ENCODE data around the gene MAT2B.
"Not testable (repeated sequence)": the region's sequence is repeated elsewhere in the genome, so short reads cannot be mapped to it uniquely, and the experiment has no call there.

The MAT2B gene

DNA sequence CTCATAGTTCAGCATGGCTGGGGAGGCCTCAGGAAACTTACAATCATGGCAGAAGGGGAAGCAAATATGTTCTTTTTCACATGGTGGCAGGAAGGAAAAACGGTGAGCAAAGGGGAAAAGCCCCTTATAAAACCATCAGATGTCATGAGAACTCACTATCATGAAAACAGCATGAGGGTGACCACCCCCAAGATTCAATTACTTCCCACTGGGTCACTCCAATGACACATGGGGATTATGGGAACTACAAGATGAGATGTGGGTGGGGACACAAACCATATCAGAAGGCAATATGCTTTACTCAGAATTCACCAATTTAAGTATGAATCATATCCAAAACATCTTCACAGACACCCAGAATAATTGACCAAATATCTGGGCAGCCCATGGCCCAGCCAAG, 19.7 kb downstream of the MAT2B start:
- TF ChIP-seq, protein P1, sequence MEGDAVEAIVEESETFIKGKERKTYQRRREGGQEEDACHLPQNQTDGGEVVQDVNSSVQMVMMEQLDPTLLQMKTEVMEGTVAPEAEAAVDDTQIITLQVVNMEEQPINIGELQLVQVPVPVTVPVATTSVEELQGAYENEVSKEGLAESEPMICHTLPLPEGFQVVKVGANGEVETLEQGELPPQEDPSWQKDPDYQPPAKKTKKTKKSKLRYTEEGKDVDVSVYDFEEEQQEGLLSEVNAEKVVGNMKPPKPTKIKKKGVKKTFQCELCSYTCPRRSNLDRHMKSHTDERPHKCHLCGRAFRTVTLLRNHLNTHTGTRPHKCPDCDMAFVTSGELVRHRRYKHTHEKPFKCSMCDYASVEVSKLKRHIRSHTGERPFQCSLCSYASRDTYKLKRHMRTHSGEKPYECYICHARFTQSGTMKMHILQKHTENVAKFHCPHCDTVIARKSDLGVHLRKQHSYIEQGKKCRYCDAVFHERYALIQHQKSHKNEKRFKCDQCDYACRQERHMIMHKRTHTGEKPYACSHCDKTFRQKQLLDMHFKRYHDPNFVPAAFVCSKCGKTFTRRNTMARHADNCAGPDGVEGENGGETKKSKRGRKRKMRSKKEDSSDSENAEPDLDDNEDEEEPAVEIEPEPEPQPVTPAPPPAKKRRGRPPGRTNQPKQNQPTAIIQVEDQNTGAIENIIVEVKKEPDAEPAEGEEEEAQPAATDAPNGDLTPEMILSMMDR (IDR thresholded peaks at IDR 0.05; ENCODE audit: low read depth, low read length), result no peak
- DNase-seq (ENCODE audit: extremely low read depth, low read depth), result no peak

DNA sequence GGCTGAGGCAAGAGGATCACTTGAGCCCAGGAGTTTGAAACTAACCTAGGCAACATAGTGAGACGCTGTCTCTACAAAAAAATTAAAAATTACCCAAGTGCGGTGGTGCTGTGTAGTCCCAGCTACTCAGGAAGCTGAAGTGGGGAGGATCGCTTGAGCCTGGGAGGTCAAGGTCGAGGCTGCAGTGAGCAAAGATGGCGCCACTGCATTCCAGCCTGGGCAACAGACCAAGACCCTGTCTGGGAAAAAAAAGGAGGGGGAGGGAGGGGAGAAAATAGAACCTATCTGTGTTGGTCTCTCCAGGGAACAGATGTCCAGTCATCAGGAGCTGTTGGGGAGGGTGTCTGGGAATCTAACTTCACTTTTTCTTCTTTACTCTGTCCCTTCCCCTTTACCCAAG, 24.3 kb downstream of the MAT2B start:
- TF ChIP-seq, protein P1 (IDR thresholded peaks at IDR 0.05; ENCODE audit: low read depth, low read length), result no peak
- DNase-seq (ENCODE audit: extremely low read depth, low read depth), result no peak

DNA sequence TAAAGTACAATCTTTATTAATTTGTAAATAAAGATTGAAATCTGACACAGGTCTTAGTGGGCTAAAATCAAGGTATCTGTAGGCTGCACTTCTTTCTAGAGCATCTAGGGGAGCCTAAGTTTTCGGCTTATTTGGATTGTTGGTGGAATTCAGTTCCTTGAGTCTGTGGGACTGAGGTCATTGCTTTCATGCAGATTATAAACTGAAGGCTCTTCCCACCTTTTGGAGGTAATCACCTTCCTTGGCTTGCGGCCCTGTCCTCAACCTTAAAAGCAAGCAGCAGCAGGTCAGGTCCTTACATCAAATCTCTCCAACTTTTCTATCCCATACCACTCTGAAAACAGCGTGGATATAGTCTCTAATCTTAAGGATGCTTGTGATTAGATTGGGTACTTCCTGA, 25.9 kb downstream of the MAT2B start:
- TF ChIP-seq, protein P1 (IDR thresholded peaks at IDR 0.05; ENCODE audit: low read depth, low read length), result no peak
- DNase-seq (ENCODE audit: extremely low read depth, low read depth), result no peak

DNA sequence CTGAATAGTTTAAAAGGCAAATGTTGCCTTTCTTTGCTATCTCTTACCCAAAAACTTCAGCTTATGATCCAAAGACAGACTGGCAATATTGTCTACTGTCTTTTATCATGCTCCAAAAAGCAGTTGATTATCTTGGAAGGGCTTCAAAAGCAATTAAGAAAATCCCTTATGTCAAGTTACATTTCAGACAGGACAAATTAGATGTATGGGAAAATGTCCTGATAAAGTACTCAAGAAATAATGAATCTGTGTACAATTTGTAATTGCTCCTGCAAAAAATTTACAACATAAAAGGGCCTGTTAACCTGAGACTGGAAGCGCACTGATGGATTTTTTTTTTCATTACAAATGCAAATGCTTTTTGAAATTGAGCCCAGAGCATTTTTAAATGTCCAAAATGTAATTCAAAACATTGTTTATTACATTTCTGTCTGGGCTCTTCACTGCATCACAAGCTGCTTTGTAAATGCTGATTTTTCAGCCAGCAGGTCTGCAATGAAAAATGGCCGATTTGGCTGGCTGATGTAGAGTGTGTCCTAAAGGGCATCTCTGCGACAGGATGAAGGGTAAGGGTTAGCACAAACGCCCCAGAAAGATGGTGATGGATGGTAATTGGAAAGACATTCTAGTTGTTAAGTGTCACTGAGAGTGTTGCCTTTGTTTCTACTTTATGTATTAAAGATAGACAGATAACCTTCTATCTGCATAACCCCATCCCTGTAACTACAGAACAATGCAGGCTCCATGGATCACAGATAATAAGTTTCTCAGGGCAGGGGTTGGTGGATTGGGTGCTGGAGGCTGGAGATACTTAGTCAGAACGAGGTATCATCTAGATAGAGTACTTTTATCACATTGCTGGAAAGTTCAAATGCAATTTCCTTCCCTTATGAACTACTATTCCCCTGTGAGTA, 27.0 kb downstream of the MAT2B start:
- no peak for DNase-seq (ENCODE audit: extremely low read depth, low read depth)
- TF ChIP-seq, protein P1 (IDR thresholded peaks at IDR 0.05; ENCODE audit: low read depth, low read length), result no peak

GRCh38 chr5:163533223-163533622, 27.8 kb downstream of the MAT2B start:
- no peak for DNase-seq (ENCODE audit: extremely low read depth, low read depth)
- TF ChIP-seq, protein P1 (IDR thresholded peaks at IDR 0.05; ENCODE audit: low read depth, low read length), result no peak

DNA sequence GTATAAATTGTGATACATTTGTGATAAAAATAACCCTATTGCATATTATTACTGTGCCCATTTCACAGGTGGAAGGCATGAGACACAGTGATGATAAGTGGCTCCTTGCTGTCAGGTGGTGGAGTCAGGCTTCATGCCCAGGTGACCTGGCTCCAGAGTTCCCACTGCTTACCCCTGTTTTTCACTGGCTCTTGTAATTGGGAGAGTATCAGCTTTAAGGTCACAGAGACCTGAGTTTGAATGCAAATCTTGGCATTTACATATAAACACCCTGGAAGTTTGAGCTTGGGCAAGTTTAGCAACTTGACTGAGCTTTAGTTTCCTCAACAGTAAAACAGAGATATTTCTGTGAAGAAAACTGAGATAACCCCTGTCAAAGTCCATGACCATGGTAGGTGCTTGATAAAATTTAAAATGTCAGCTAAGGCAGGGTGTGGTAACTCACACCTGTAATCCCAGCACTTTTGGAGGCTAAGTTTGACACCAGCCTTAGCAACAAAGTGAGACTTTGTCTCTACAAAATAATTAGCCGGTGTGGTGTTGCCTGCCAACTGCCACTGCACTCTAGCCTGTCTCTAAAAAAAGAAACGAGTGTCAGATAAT, 29.2 kb downstream of the MAT2B start:
- DNase-seq (ENCODE audit: extremely low read depth, low read depth), result no peak
- TF ChIP-seq, protein P1 (IDR thresholded peaks at IDR 0.05; ENCODE audit: low read depth, low read length), result no peak

- DNase-seq (ENCODE audit: extremely low read depth, low read depth), result no peak
- TF ChIP-seq, protein P1 (IDR thresholded peaks at IDR 0.05; ENCODE audit: low read depth, low read length), result no peak
Observed at GRCh38 chr5:163535290-163535689, 29.9 kb downstream of the MAT2B start.

DNA sequence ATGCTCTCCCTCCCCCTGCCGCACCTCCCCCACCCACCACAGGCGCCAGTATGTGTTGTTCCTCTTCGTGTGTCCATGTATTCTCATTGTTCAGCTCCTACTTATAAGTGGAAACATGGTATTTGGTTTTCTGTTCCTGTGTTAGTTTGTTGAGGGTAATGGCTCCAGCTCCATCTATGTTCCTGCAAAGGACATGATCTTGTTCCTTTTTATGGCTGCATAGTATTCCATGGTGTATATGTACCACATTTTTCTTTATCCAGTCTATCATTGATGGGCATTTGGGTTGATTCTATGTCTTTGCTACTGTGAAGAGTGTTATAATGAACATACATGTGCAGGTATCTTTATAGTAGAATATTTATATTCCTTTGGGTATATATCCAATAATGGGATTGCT, 31.0 kb downstream of the MAT2B start:
- not testable (repeated sequence) for DNase-seq (ENCODE audit: extremely low read depth, low read depth)
